GM19025 (cell line): ENCODE data around the gene ABHD11.

Source experiments
- ATAC-seq: cut with Tn5 transposase; IDR thresholded peaks from one replicate; pipeline ENCODE4 v1.9.1; 2021; ENCODE audit warnings: mild to moderate bottlenecking, low read depth, moderate library complexity; ENCODE audit not compliant: unreplicated experiment

ABHD11 gene

GRCh38 chr7:73749931-73750776 is 11.6 kb upstream of the ABHD11 start:
- ATAC-seq = no peak

- no peak for ATAC-seq
Measured at GRCh38 chr7:73746378-73746777, 7.8 kb upstream of the ABHD11 start.

GRCh38 chr7:73742753-73743641 is 4.4 kb upstream of the ABHD11 start:
- no peak for ATAC-seq

GRCh38 chr7:73742338-73742752 is 3.7 kb upstream of the ABHD11 start:
- no peak for ATAC-seq

GRCh38 chr7:73741600-73741999 is 3.0 kb upstream of the ABHD11 start:
- no peak for ATAC-seq

- no peak for ATAC-seq
Measured at GRCh38 chr7:73740771-73741170, 2.2 kb upstream of the ABHD11 start.

- no peak for ATAC-seq
Measured at GRCh38 chr7:73740212-73740611, 1.6 kb upstream of the ABHD11 start.

- no peak for ATAC-seq
Measured at GRCh38 chr7:73739387-73739767, 775 bp upstream of the ABHD11 start.

GRCh38 chr7:73738220-73738611 is 386 bp downstream of the ABHD11 start:
- ATAC-seq = peak; percentile 4

- ATAC-seq = no peak
Measured at GRCh38 chr7:73737491-73738219, 947 bp downstream of the ABHD11 start.

GRCh38 chr7:73736885-73737284 is 1.7 kb downstream of the ABHD11 start:
- no peak for ATAC-seq

- no peak for ATAC-seq
Measured at GRCh38 chr7:73735528-73735905, 3.1 kb downstream of the ABHD11 start.

DNA sequence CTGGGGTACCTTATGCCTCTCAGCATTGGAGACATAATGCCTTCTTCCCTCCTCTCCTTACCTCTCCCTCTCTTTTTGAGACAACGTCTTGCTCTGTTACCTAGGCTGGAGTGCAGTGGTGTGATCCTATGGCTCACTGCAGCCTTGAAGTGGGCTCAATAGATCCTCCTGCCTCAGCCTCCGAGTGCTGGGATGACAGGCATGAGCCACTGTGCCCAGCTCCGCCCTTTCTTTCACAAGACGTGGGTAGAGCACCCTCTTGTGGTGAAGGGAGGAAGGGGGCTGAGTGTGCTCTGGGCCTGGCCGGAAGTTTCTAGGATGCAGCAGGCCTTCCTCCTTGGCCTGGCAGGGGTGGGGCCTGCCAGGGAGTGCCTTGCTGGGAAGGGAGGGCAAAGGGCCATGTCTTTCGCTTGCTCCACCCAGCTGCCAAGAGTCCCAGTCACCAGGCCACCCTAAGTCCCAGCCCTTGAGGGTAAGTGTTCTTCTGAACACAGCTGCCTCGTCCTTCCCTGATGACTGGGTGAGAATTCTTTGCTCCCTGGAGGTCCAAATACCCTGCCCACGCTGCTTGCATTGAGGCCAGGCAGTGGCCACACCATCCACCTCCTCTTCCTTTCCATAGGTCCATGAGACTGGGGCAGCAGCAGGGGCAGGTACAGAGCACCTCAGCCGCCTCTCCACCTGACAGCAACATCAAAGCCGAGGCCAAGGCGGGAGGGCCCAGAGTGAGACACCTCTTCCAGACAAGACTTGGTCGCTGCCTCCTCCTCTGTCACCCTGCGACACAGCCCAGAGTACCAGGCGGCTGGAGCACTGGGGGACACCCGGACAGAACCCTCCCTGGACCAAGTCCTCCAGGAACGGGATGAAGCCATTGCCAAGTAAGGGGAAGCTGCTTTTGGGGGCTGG is 3.7 kb downstream of the ABHD11 start:
- ATAC-seq = peak; percentile 30

GRCh38 chr7:73732397-73732796 is 6.2 kb downstream of the ABHD11 start:
- no peak for ATAC-seq

- no peak for ATAC-seq
Measured at GRCh38 chr7:73730485-73730884, 8.1 kb downstream of the ABHD11 start.

GRCh38 chr7:73728551-73728950 is 10.1 kb downstream of the ABHD11 start:
- ATAC-seq = no peak

GRCh38 chr7:73727952-73728351 is 10.7 kb downstream of the ABHD11 start:
- no peak for ATAC-seq

- ATAC-seq = peak; percentile 16
Measured at GRCh38 chr7:73726083-73726466, 12.5 kb downstream of the ABHD11 start.

GRCh38 chr7:73723813-73724212 is 14.8 kb downstream of the ABHD11 start:
- no peak for ATAC-seq

DNA sequence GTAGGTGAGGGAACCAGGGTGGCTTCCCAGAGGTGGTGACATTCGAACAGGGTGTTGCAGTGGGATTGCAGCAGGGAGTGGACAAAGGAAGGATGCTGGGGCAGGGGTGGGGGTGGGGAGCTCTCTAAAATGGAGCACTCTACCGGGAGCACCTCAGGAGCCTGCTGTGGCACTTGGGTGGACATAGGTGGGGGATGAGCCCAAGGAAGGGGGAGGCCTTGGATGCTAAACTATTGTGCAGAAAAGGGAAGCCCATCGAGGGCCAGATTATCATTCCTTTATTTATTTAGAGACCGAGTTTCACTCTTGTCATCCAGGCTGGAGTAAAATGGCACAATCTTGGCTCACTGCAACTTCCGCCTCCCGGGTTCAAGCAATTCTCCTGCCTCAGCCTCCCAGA is 15.8 kb downstream of the ABHD11 start:
- no peak for ATAC-seq
